HG02571 (cell line): ENCODE measurements around the gene TUBGCP2.

Experiments used
- ATAC-seq: cut with Tn5 transposase; IDR thresholded peaks from one replicate; pipeline ENCODE4 v1.9.1; 2021; ENCODE audit warnings: mild to moderate bottlenecking, moderate library complexity; ENCODE audit not compliant: unreplicated experiment

TUBGCP2 gene

GRCh38 chr10:133309100-133309719 lies 538 bp upstream of the TUBGCP2 start:
- ATAC-seq = peak; percentile 65

GRCh38 chr10:133307776-133308420 lies 774 bp downstream of the TUBGCP2 start:
- ATAC-seq = no peak

- no peak for ATAC-seq
These were observed 1.7 kb downstream of the TUBGCP2 start for GRCh38 chr10:133306941-133307379.

GRCh38 chr10:133306097-133306476 lies 2.6 kb downstream of the TUBGCP2 start:
- no peak for ATAC-seq

GRCh38 chr10:133303206-133303605 lies 5.5 kb downstream of the TUBGCP2 start:
- ATAC-seq = no peak

- ATAC-seq = no peak
These were observed 6.4 kb downstream of the TUBGCP2 start for GRCh38 chr10:133302230-133302629.

- ATAC-seq = no peak
These were observed 8.9 kb downstream of the TUBGCP2 start for GRCh38 chr10:133299738-133300137.

- ATAC-seq = no peak
These were observed 9.4 kb downstream of the TUBGCP2 start for GRCh38 chr10:133299224-133299623.

- ATAC-seq = no peak
These were observed 10.2 kb downstream of the TUBGCP2 start for GRCh38 chr10:133298466-133298865.

GRCh38 chr10:133297504-133297903 lies 11.2 kb downstream of the TUBGCP2 start:
- ATAC-seq = no peak

GRCh38 chr10:133295426-133296320 lies 13.0 kb downstream of the TUBGCP2 start:
- ATAC-seq = no peak

- ATAC-seq = no peak
These were observed 14.5 kb downstream of the TUBGCP2 start for GRCh38 chr10:133294189-133294588.

GRCh38 chr10:133293810-133294119 lies 14.9 kb downstream of the TUBGCP2 start:
- ATAC-seq = no peak

- ATAC-seq = no peak
These were observed 15.5 kb downstream of the TUBGCP2 start for GRCh38 chr10:133292919-133293809.

GRCh38 chr10:133289761-133290160 lies 18.9 kb downstream of the TUBGCP2 start:
- no peak for ATAC-seq

- ATAC-seq = no peak
These were observed 20.7 kb downstream of the TUBGCP2 start for GRCh38 chr10:133287832-133288500.

- ATAC-seq = no peak
These were observed 22.3 kb downstream of the TUBGCP2 start for GRCh38 chr10:133286366-133286765.

- no peak for ATAC-seq
These were observed 23.5 kb downstream of the TUBGCP2 start for GRCh38 chr10:133285217-133285616.

GRCh38 chr10:133283931-133284330 lies 24.7 kb downstream of the TUBGCP2 start:
- no peak for ATAC-seq

- ATAC-seq = no peak
These were observed 25.8 kb downstream of the TUBGCP2 start for GRCh38 chr10:133282846-133283390.
